B cell (primary cell): ENCODE results near the gene SMARCD1. TPM values are rescaled to one million over a fixed set of nuclear protein-coding genes. Genes with fewer than 3 reads are reported as not detected.

Experiments used
- ATAC-seq: fragments of 200-7000 bp; cut with Tn5 transposase; one replicate; pipeline ENCODE4 v1.10.0; 2021; ENCODE audit warnings: low read depth, mild to moderate bottlenecking, moderate number of reproducible peaks, moderate library complexity
- CTCF ChIA-PET: fragments of 350-600 bp; sonication (Branson Sonifier 250); formaldehyde crosslinking; loops from one replicate; lab custom pipeline; 2021; ENCODE audit warnings: antibody characterized with exemption, inconsistent platforms; lab: Charles Lee
- POLR2A ChIA-PET: fragments of 350-600 bp; sonication (Branson Sonifier 250); formaldehyde crosslinking; loops from one replicate; lab custom pipeline; 2021; ENCODE audit warnings: antibody characterized with exemption; lab: Charles Lee
- DNase-seq: peaks from one replicate; pipeline ENCODE4 v3.0.0; 2013
- H2AFZ ChIP-seq: 2 replicates; pipeline ENCODE4 v1.6.1; 2012; ENCODE audit warnings: mild to moderate bottlenecking, low read depth, low read length; ENCODE audit not compliant: insufficient read depth, poor library complexity, severe bottlenecking
- H3K27ac ChIP-seq, 2 donors: 1 replicate in 1 of 2; 2 replicates in 1 of 2; pipeline ENCODE4 v1.5.1; 2012 to 2013; ENCODE audit warnings: low read length in 2 of 2, mild to moderate bottlenecking in 2 of 2, moderate library complexity in 1 of 2
- H3K27me3 ChIP-seq, 4 experiments: fragments of 200-600 bp in 1 of 4; sonication (generic) in 1 of 4; replicated peaks in 1 of 4; 1 replicate in 2 of 4; 2 replicates in 2 of 4; pipeline versions ENCODE4 v1.6.1 to v1.7.0; 2013 to 2016; ENCODE audit warnings: low read length in 3 of 4, mild to moderate bottlenecking in 2 of 4, mixed read lengths in 1 of 4, moderate library complexity in 1 of 4; ENCODE audit not compliant: insufficient read depth in 4 of 4, control insufficient read depth in 3 of 4; ENCODE audit errors: control extremely low read depth in 1 of 4
- H3K36me3 ChIP-seq, 2 experiments: replicated peaks in 1 of 2; 1 replicate in 1 of 2; 2 replicates in 1 of 2; pipeline versions ENCODE4 v1.6.1 to v1.7.1; 2013; ENCODE audit warnings: low read length in 1 of 2; ENCODE audit not compliant: insufficient read depth in 2 of 2, control insufficient read depth in 1 of 2; ENCODE audit errors: control extremely low read depth in 1 of 2, extremely low read depth in 1 of 2
- H3K4me1 ChIP-seq, 2 donors: fragments of 200-600 bp in 1 of 2; sonication (generic) in 1 of 2; 1 replicate in 1 of 2; 2 replicates in 1 of 2; pipeline versions ENCODE4 v1.5.1 to v1.6.1; 2013 to 2017; ENCODE audit warnings: low read length in 2 of 2; ENCODE audit not compliant: control insufficient read depth in 2 of 2, insufficient read depth in 2 of 2
- H3K4me2 ChIP-seq: replicated peaks from 2 replicates; pipeline ENCODE3; 2012; ENCODE audit warnings: mild to moderate bottlenecking, low read depth, low read length; ENCODE audit not compliant: poor library complexity, severe bottlenecking
- H3K4me3 ChIP-seq, 5 experiments: fragments of 200-600 bp in 1 of 5; sonication (generic) in 1 of 5; 1 replicate in 3 of 5; 2 replicates in 2 of 5; pipeline versions ENCODE4 v1.5.1 to v1.7.0; 2011 to 2016; ENCODE audit warnings: low read length in 4 of 5, mild to moderate bottlenecking in 4 of 5, low read depth in 2 of 5, control low read depth in 1 of 5, moderate library complexity in 1 of 5; ENCODE audit not compliant: insufficient read depth in 1 of 5; ENCODE audit errors: control extremely low read depth in 1 of 5, extremely low read depth in 1 of 5
- H3K79me2 ChIP-seq: fragments of 200-600 bp; sonication (generic); one replicate; pipeline ENCODE4 v1.6.0; 2016; ENCODE audit warnings: low read length; ENCODE audit not compliant: control insufficient read depth, insufficient read depth
- H3K9ac ChIP-seq: fragments of 200-600 bp; sonication (generic); 2 replicates; pipeline ENCODE4 v1.6.1; 2017; ENCODE audit warnings: mild to moderate bottlenecking, low read length, moderate library complexity
- H3K9me3 ChIP-seq, 3 donors: one replicate each; pipeline versions ENCODE4 v1.6.1 to v1.7.1; 2013; ENCODE audit warnings: low read length in 2 of 3; ENCODE audit not compliant: control insufficient read depth in 2 of 3, insufficient read depth in 1 of 3; ENCODE audit errors: control extremely low read depth in 1 of 3
- H4K20me1 ChIP-seq: 2 replicates; pipeline ENCODE4 v1.6.0; 2012; ENCODE audit warnings: mild to moderate bottlenecking, low read length; ENCODE audit not compliant: insufficient read depth, control insufficient read depth, poor library complexity, severe bottlenecking
- H3K27ac Mint-ChIP-seq: one replicate; pipeline ENCODE4 v1.8.0; 2021; ENCODE audit warnings: mixed read lengths
- H3K27me3 Mint-ChIP-seq: one replicate; pipeline ENCODE4 v1.8.0; 2021; ENCODE audit warnings: mixed read lengths
- H3K4me1 Mint-ChIP-seq: one replicate; pipeline ENCODE4 v1.8.0; 2021; ENCODE audit warnings: mixed read lengths
- H3K4me3 Mint-ChIP-seq: one replicate; pipeline ENCODE4 v1.8.0; 2021; ENCODE audit warnings: mixed read lengths
- H3K9me3 Mint-ChIP-seq: one replicate; pipeline ENCODE4 v1.8.0; 2022; ENCODE audit warnings: mixed read lengths; ENCODE audit not compliant: insufficient read depth
- CTCF ChIP-seq: fragments of 200-600 bp; IDR thresholded peaks from one replicate; pipeline ENCODE4 v1.8.0; 2022; ENCODE audit warnings: antibody characterized with exemption, mild to moderate bottlenecking
- EZH2 ChIP-seq: IDR thresholded peaks from 2 replicates; pipeline ENCODE4 v1.6.1; 2012; ENCODE audit warnings: borderline replicate concordance, low read depth, mild to moderate bottlenecking, moderate library complexity, low read length; ENCODE audit not compliant: insufficient read depth, poor library complexity, severe bottlenecking
- WGBS: methylation state at CpG from one replicate; pipeline ENCODE4 v1.1.5; 2013; ENCODE audit warnings: missing lambda C conversion rate; ENCODE audit not compliant: insufficient coverage; 5-methylcytosine and 5-hydroxymethylcytosine counted together
- intact Hi-C: fragments of 100-400 bp; cut with micrococcal nuclease; formaldehyde crosslinking; loops from one replicate; pipeline ENCODE4 v1.10.0; 2022
- polyA plus RNA-seq: library from polyadenylated mRNA; depleted of rRNA; stranded (reverse); fragments of >200 nt; gene quantifications from 2 replicates; pipeline ENCODE4 v1.2.3, GENCODE V29; 2012
- total RNA-seq, 2 donors: library from RNA; stranded (reverse); fragments of 120-200 nt in 1 of 2; gene quantifications; 1 replicate in 1 of 2; 2 replicates in 1 of 2; pipeline versions ENCODE4 v1.2.3 to v1.2.4, GENCODE V29; 2013 to 2022

The SMARCD1 gene
- total and polyA plus RNA-seq, 2 donors (not counting 1 experiment from before 2014, with no cell fraction given): 67.8 to 101 TPM

GRCh38 chr12:50078281-50078680 is 6.9 kb upstream of the SMARCD1 start:
- H3K4me3 ChIP-seq: no peak overlapping the region
- no peaks in the 10 kb centered on the region for H3K9me3 ChIP-seq
- Mint-ChIP-seq H3K4me1 (no peaks in the 10 kb centered on the region), H3K4me3 (no peak overlapping the region), H3K27ac (no peak overlapping the region), H3K27me3 (peaks cover 2% of the 10 kb centered on the region), H3K9me3 (no peaks in the 10 kb centered on the region)
- ATAC-seq: no peak
- no peak overlapping the region for H3K9ac ChIP-seq
- POLR2A ChIA-PET: no interaction called here
- TF ChIP-seq CTCF (no peak), EZH2 (no peak)
- CTCF ChIA-PET: interaction anchor here (1.1 to 15.9 kb wide), 3 partner anchors 10 to 95 kb away, joined by 4 to 343 read pairs (median 5); partner anchors contain the start of gene CERS5
- H3K27me3 ChIP-seq: no peaks in the 10 kb centered on the region
- H3K4me1 ChIP-seq: peaks cover 0 to 7% of the 10 kb centered on the region in 2 donors
- intact Hi-C loops: no loop called here
- H3K36me3 ChIP-seq: no peaks in the 10 kb centered on the region
- no peak overlapping the region for H3K27ac ChIP-seq
- peaks cover 7% of the 10 kb centered on the region for H3K79me2 ChIP-seq
- no peak overlapping the region for H2AFZ ChIP-seq
- 92% methylated on average over 10 of the region's 10 CpGs for WGBS
- DNase-seq: no peak
- H3K4me2 ChIP-seq: no peak overlapping the region
- H4K20me1 ChIP-seq: no peaks in the 10 kb centered on the region

- Mint-ChIP-seq H3K9me3 (no peaks in the 10 kb centered on the region), H3K4me3 (no peak overlapping the region), H3K27ac (no peak overlapping the region), H3K27me3 (peaks cover 2% of the 10 kb centered on the region), H3K4me1 (peaks cover 8% of the 10 kb centered on the region)
- Histone ChIP-seq H3K9ac (no peak overlapping the region), H4K20me1 (no peaks in the 10 kb centered on the region), H3K4me2 (no peak overlapping the region), H3K27me3 (no peaks in the 10 kb centered on the region), H3K36me3 (no peaks in the 10 kb centered on the region), H2AFZ (no peak overlapping the region), H3K79me2 (peaks cover 7% of the 10 kb centered on the region), H3K4me3 (no peak overlapping the region), H3K27ac (no peak overlapping the region), H3K4me1 (peaks cover 0 to 14% of the 10 kb centered on the region in 2 donors), H3K9me3 (no peaks in the 10 kb centered on the region)
- DNase-seq: no peak
- no peak for TF ChIP-seq CTCF
- no peak for TF ChIP-seq EZH2
- intact Hi-C loops: no loop called here
- CTCF ChIA-PET: interaction anchor here (1.1 to 15.9 kb wide), 5 partner anchors 9 to 96 kb away, joined by 3 to 343 read pairs (median 4); partner anchors contain the start of gene CERS5
- POLR2A ChIA-PET: no interaction called here
- 97% methylated on average over 3 of the region's 5 CpGs for WGBS
- no peak for ATAC-seq
Observed at GRCh38 chr12:50079771-50080170, 5.4 kb upstream of the SMARCD1 start.
